ENCODE measurements around the gene SELENOF. TPM values are rescaled to one million over a fixed set of nuclear protein-coding genes. Genes with fewer than 3 reads are reported as not detected.
A peak's percentile ranks its signal among the peaks of the same experiment; 100 is the strongest.

The SELENOF gene
- total RNA-seq, 1 donor: 182 TPM

- no peaks in the 10 kb centered on the region for H3K9me3 ChIP-seq (ENCODE audit: low read depth, low read length)
- H3K36me3 ChIP-seq (ENCODE audit: insufficient read depth, low read length): no peaks in the 10 kb centered on the region
- H3K27ac ChIP-seq (ENCODE audit: low read depth, low read length): no peak overlapping the region
- H3K79me2 ChIP-seq (ENCODE audit: insufficient read depth, low read length): no peaks in the 10 kb centered on the region
- peaks cover 15% of the 10 kb centered on the region for H3K4me1 ChIP-seq (ENCODE audit: insufficient read depth, low read length)
- H2AFZ ChIP-seq (ENCODE audit: low read length): no peak overlapping the region
- no peaks in the 10 kb centered on the region for H3K27me3 ChIP-seq (ENCODE audit: insufficient read depth, low read length)
- TF ChIP-seq, protein P1, sequence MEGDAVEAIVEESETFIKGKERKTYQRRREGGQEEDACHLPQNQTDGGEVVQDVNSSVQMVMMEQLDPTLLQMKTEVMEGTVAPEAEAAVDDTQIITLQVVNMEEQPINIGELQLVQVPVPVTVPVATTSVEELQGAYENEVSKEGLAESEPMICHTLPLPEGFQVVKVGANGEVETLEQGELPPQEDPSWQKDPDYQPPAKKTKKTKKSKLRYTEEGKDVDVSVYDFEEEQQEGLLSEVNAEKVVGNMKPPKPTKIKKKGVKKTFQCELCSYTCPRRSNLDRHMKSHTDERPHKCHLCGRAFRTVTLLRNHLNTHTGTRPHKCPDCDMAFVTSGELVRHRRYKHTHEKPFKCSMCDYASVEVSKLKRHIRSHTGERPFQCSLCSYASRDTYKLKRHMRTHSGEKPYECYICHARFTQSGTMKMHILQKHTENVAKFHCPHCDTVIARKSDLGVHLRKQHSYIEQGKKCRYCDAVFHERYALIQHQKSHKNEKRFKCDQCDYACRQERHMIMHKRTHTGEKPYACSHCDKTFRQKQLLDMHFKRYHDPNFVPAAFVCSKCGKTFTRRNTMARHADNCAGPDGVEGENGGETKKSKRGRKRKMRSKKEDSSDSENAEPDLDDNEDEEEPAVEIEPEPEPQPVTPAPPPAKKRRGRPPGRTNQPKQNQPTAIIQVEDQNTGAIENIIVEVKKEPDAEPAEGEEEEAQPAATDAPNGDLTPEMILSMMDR (IDR thresholded peaks at IDR 0.05; ENCODE audit: extremely low read depth, low read depth, low read length): no peak
- peak overlapping the region; percentile 64 for H3K4me2 ChIP-seq (ENCODE audit: insufficient read depth, low read length)
- H3K4me3 ChIP-seq (ENCODE audit: insufficient read depth, low read length): no peak overlapping the region
- DNase-seq (ENCODE audit: insufficient read length, low spot score, missing footprints): no peak
- no peaks in the 10 kb centered on the region for H4K20me1 ChIP-seq (ENCODE audit: insufficient read depth, low read length)
Measured at GRCh38 chr1:86845514-86845913, 68.4 kb downstream of the SELENOF start.

- H2AFZ ChIP-seq (ENCODE audit: low read length): no peak overlapping the region
- no peak overlapping the region for H3K4me3 ChIP-seq (ENCODE audit: insufficient read depth, low read length)
- H3K79me2 ChIP-seq (ENCODE audit: insufficient read depth, low read length): no peaks in the 10 kb centered on the region
- H3K4me1 ChIP-seq (ENCODE audit: insufficient read depth, low read length): peaks cover 9% of the 10 kb centered on the region
- H3K27ac ChIP-seq (ENCODE audit: low read depth, low read length): no peak overlapping the region
- H3K36me3 ChIP-seq (ENCODE audit: insufficient read depth, low read length): no peaks in the 10 kb centered on the region
- no peak for DNase-seq (ENCODE audit: insufficient read length, low spot score, missing footprints)
- H3K27me3 ChIP-seq (ENCODE audit: insufficient read depth, low read length): no peaks in the 10 kb centered on the region
- no peaks in the 10 kb centered on the region for H3K9me3 ChIP-seq (ENCODE audit: low read depth, low read length)
- no peaks in the 10 kb centered on the region for H4K20me1 ChIP-seq (ENCODE audit: insufficient read depth, low read length)
- TF ChIP-seq, protein P1 (IDR thresholded peaks at IDR 0.05; ENCODE audit: extremely low read depth, low read depth, low read length): no peak
- H3K4me2 ChIP-seq (ENCODE audit: insufficient read depth, low read length): no peak overlapping the region
Measured at GRCh38 chr1:86841116-86841515, 72.8 kb downstream of the SELENOF start.

DNA sequence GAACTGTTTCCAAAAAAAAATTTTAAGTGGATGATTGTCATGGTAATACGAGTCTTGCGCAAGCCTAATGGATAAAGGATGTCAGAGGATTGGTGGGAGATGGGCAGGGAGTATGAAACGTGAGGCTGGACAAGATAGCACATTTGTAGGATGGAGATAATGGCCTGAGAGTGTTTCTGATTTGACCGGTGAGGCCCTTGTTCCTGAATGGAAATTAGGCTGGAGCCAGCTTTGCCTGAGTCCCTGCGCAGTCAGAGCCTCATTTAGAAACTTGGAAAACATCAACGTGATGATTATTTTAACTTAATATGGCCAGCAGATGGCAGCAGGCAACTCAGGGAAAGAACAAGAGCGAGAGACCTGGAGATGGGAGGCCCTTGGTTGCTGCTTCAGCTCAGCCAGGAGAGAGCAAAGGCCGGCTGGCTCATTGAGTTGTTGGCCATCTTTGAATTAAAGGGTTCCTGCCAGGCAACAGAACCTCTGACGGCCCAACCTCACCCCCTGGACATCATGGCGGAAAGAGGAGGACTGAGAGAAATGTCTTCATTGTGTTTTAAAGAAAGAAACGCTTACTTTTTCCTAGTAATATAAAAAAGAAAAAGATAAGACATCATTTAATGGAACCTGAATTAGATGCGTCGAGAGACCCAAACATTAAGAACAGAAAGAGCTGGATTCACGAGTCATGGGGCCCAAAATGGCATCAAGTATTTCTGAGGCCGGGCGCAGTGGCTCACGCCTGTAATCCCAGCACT, 80.3 kb downstream of the SELENOF start:
- Histone ChIP-seq H4K20me1 (ENCODE audit: insufficient read depth, low read length) (no peaks in the 10 kb centered on the region), H3K4me2 (ENCODE audit: insufficient read depth, low read length) (no peak overlapping the region), H3K79me2 (ENCODE audit: insufficient read depth, low read length) (no peaks in the 10 kb centered on the region), H3K4me1 (ENCODE audit: insufficient read depth, low read length) (no peaks in the 10 kb centered on the region), H3K27ac (ENCODE audit: low read depth, low read length) (no peak overlapping the region), H2AFZ (ENCODE audit: low read length) (peak overlapping the region; percentile 83), H3K36me3 (ENCODE audit: insufficient read depth, low read length) (no peaks in the 10 kb centered on the region), H3K9me3 (ENCODE audit: low read depth, low read length) (no peaks in the 10 kb centered on the region), H3K4me3 (ENCODE audit: insufficient read depth, low read length) (no peak overlapping the region), H3K27me3 (ENCODE audit: insufficient read depth, low read length) (no peaks in the 10 kb centered on the region)
- DNase-seq (ENCODE audit: insufficient read length, low spot score, missing footprints): peak; percentile 92
- TF ChIP-seq, protein P1 (IDR thresholded peaks at IDR 0.05; ENCODE audit: extremely low read depth, low read depth, low read length): peak; percentile 66

- TF ChIP-seq, protein P1 (IDR thresholded peaks at IDR 0.05; ENCODE audit: extremely low read depth, low read depth, low read length): no peak
Measured at GRCh38 chr1:86832433-86832832, 81.5 kb downstream of the SELENOF start.

More at GRCh38 chr1:86832433-86832832, 81.5 kb downstream of the SELENOF start:
- Histone ChIP-seq H4K20me1 (ENCODE audit: insufficient read depth, low read length) (no peaks in the 10 kb centered on the region), H3K4me2 (ENCODE audit: insufficient read depth, low read length) (no peak overlapping the region), H3K27me3 (ENCODE audit: insufficient read depth, low read length) (no peaks in the 10 kb centered on the region), H2AFZ (ENCODE audit: low read length) (no peak overlapping the region), H3K4me3 (ENCODE audit: insufficient read depth, low read length) (no peak overlapping the region), H3K4me1 (ENCODE audit: insufficient read depth, low read length) (no peaks in the 10 kb centered on the region), H3K36me3 (ENCODE audit: insufficient read depth, low read length) (no peaks in the 10 kb centered on the region), H3K9me3 (ENCODE audit: low read depth, low read length) (no peaks in the 10 kb centered on the region), H3K27ac (ENCODE audit: low read depth, low read length) (no peak overlapping the region), H3K79me2 (ENCODE audit: insufficient read depth, low read length) (no peaks in the 10 kb centered on the region)
- DNase-seq (ENCODE audit: insufficient read length, low spot score, missing footprints): no peak

Data from osteoblast (primary cell).